Stimulated activated CD8-positive, alpha-beta memory T cell treated with anti-CD3 and anti-CD28 coated beads, Interleukin-4, amount 100 ng/mL, for 4 hours (primary cell): Measurements from ENCODE around the gene DENND6B.
"Not testable (repeated sequence)": the region's sequence is repeated elsewhere in the genome, so short reads cannot be mapped to it uniquely, and the experiment has no call there.

Source experiments
- DNase-seq, 2 donors: peaks; one replicate each; pipeline ENCODE4 v3.0.0-alpha.2; 2020; ENCODE audit warnings: low read depth in 2 of 2, low spot score in 1 of 2

Gene DENND6B

DNA sequence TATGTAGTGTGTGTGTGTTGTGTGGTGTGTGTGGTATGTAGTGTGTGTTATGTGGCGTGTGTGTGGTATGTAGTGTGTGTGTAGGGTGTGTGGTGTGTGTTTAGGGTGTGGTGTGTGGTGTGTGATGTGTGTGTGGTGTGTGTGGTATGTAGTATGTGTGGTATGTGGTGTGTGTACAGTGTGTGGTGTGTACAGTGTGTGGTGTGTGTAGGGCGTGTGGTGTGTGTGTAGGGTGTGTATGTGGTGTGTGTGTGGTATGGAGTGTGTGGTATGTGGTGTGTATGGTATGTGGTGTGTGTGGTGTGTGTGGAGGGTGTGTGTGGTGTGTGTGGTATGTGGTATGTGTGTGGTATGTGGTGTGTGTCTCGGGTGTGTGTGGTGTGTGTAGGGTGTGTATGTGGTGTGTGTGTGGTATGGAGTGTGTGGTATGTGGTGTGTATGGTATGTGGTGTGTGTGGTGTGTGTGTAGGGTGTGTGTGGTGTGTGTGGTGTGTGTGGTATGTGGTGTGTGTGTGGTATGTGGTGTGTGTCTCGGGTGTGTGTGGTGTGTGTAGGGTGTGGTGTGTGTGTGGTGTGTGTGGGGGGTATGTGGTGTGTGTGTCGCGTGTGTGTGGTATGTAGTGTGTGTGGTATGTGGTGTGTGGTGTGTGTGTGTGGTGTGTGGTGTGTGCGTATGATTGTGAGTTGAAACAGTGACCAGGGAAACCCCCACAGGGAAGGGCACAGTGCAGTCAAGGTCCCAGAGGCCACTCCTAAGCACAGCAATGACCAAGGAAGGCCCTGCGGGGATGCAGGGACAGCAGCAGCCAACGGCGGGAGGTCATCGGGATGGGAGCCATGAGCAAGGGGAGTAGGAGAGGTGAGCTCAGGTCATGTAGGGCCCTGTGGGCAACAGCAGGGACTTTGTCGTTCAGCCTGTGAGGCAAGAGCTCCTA, 13.4 kb upstream of the DENND6B start:
- no peak for DNase-seq

DNA sequence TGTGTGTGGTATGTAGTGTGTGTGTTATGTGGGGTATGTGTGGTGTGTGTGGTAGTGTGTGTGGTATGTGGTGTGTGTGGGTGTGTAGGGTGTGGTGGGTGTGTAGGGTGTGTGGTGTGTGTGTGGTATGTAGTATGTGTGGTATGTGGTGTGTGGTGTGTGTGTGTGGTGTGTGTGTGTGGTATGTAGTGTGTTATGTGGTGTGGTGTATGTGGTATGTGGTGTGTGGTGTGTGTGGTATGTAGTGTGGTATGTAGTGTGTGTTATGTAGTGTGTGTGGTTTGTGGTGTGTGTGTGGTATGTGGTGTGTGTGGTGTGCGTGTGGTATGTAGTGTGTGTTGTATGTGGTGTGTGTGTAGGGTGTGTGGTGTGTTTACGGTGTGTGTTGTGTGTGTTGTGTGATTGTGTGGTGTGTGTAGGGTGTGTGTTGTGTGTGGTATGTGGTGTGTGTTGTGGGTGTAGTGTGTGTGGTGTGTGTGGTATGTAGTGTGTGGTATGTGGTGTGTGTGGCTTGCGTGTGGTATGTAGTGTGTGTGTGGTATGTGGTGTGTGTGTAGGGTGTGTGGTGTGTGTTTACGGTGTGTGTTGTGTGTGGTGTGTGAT, 12.1 kb upstream of the DENND6B start:
- no peak for DNase-seq

DNA sequence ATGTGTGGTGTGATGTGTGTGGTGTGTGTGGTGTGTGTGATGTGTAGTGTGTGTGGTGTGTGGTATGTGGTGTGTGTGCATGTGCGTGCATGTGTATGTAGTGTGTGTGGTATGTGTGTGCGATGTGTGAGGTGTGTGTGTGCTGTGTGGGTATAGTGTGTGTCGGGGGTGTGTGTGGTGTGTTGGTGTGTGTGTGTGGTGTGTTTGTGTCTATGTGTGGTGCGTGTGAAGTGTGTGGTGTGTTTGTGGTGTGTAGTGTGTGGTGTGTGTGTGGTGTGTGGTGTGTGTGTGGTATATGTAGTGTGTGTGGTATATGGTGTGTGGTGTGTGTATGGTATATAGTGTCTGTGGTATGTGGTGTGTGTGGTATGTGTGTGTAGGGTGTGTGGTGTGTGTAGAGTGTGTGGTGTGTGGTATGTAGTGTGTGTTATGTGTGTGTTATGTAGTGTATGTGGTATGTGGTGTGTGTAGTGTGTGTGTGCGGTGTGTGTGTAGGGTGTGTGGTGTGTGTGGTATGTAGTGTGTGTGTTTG, 11.3 kb upstream of the DENND6B start:
- no peak for DNase-seq

DNA sequence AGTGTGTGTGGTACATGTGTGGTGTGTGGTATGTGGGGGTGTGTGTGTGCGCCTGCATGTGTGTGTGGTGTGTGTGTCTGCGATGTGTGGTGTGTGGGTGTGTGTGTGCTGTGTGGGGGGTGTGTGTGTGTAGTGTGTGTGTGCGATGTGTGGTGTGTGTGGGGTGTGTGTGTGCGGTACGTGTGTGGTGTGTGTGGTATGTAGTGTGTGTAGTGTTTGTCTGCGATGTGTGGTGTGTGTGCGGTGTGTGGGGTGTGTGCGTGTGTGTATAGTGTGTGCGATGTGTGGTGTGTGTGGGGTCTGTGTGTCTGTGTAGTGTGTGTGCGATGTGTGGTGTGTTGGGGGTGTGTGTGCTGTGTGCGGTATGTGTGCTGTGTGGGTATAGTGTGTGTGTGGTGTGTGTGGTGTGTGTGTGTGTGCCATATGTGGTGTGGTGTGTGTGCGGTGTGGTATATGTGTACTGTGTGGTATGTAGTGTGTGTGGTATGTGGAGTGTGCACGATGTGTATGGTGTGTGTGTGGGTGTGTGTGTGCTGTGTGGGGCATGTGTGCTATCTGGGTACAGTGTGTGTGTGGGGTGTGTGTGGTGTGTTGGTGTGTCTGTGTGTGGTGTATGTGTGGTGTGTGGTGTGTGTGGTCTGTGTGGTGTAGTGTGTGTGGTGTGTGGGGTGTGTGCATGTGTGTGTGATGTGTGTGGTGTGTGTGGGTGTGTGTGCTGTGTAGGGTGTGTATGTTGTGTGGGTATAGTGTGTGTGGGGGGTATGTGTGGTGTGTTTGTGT, 10.6 kb upstream of the DENND6B start:
- no peak for DNase-seq

DNA sequence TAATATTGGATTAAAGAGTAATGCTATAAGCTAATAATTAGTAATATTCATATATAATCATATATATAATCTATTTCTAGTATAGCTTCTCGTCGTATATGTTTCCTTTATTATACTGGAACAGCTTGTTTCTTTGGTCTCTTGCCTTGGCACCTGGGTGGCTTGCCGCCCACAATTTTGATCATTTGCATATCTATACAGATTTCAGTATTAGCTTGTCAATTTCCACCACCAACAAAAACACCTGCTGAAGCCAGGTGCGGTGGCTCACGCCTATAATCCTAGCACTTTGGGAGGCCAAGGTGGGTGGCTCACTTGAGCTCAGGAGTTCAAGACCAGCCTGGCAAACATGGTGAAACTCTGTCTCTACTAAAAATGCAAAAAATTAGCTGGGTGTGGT, 7.6 kb upstream of the DENND6B start:
- DNase-seq: not testable (repeated sequence)

DNA sequence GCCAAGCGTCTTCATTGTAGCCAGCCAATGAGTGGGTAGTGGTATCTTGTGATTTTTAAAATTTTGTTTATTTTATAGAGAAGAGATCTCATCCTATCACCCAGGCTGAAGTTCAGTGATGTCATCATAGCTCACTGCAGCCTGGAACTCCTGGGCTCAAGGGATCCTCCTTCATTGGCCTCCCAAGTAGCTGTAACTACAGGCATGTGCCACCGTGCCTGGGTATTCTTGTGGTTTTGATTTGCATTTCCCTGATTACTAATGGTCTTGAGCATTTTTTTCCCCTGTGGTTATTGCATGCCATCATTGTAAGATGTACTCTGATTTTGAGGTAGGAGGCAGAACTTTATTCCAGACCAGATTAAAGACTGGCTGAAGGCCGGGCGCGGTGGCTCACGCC, 2.4 kb upstream of the DENND6B start:
- no peak for DNase-seq

DNA sequence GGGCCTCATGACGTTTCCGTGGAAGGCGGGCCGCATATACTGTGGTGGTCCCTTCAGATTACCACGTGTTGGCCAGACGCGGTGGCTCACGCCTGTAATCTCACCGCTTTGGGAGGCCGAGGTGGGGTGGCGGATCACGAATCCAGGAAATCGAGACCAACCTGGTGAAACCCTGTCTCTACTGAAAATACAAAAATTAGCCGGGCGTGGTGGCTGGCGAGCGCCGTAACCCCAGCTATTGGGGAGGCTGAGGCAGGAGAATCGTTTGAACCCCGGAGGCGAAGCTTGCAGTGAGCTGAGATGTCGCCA, 853 bp upstream of the DENND6B start:
- no peak for DNase-seq

DNA sequence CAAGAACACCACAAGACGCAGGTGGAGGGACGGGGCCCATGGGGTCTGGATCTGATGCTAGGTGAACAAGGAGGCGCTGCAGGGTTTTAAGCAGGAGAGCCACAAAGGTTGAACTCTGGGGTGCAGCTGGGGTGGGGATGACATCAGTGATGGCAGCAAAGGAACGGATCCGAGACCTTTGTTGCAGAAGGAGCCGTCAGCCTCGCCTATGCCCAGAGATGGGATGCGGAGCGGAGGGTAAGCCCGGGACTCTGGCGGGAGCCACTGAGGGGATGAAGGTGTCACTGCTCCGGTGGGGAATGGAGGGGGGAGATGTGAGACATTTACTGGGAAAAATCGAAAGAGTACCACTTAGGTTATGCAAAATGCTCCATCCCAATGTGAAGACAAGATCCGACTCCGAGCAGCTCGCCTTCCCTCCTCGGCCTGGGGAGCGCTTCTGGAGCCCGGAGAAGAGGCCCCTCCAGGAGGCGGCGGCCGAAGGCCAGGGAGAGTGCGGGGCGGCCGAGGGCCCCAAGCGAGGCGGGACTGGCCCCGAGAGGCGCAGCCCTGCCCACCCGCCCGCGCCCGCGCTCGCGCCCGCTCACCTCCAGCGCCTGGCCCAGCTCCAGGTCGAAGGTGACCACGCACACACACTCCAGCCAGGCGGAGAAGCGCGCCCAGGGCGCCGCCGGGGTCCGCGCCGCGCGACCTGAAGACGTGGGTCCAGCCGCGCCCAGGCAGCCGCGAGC, 422 bp downstream of the DENND6B start:
- no peak for DNase-seq

DNA sequence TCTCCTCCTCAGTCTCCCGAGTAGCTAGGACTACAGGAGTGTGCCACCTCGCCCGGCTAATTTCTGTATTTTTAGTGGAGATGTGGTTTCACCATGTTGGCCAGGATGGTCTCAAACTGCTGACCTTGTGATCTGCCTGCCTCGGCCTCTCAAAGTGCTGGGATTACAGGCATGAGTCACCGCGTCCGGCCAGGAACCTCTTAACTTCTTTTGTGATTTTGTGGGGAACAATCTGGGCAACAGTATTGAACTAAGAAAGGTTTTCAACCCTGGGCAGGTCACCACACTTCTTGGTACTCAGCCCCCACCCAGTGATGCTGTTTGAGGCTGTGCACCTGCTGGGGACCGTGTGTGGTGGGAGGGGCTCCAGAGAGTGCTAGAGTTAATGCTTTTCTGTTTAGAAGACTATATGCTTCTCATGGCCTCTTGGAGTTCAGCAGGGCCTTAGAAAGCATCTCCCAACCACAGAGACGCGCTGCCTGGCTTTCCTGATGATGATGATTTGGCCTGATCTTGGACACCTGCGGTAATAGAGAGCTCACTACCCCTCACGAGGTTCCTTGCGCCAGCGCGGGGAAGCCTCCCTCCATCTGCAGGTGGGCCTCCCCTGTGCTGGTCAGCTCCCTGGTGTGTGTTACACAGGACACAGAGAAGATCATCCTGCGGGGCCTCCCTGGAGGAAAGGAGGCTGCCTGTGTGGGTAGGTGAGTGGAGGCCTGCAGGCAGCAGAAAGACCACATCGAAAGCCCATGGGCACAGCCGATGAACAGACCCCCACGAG, 1.2 kb downstream of the DENND6B start:
- no peak for DNase-seq

DNA sequence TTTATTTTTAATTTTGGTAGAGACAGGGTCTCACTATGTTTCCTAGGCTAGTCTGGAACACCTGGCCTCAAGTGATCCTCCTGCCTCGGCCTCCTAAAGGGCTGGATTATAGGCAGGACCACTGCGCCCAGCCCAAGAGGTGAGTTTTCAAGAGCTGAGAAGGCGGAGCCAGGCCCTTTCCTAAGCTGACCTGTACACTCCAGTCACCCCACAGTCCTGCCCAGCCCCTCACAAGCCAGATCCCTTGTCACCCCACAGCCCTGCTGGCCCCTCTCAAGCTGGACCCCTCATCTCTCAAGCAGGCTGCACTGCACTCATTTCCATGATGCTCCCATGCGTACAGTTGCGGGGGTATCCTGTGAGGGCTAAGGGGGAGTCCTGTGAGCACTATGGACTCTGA, 2.9 kb downstream of the DENND6B start:
- DNase-seq: no peak

DNA sequence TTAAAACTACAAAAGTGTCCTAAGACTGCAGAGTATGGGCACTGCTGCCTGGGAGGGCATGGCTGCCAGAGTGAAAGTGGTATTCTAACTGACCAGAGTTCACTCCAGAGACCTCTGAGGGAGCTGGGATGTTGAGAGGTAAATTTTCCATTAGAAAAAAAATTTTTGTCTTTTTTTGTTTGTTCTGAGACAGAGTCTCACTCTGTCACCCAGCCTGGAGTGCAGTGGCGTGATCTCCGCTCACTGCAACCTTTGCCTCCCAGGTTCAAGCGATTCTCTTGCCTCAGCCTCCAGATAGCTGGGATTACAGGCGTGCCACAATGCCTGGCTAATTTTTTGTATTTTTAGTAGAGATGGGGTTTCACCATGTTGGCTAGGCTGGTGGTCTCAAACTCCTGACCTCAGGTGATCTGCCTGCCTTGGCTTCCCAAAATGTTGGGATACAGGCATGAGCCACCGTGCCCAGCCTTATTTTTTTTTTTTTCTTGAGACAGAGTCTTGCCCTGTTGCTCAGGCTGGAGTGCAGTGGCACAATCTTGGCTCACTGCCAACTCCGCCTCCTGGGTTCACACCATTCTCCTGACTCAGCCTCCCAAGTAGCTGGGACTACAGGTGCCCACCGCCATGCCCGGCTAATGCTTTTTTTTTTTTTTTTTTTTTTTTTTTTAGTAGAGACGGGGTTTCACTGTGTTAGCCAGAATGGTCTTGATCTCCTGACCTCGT, 4.3 kb downstream of the DENND6B start:
- not testable (repeated sequence) for DNase-seq

DNA sequence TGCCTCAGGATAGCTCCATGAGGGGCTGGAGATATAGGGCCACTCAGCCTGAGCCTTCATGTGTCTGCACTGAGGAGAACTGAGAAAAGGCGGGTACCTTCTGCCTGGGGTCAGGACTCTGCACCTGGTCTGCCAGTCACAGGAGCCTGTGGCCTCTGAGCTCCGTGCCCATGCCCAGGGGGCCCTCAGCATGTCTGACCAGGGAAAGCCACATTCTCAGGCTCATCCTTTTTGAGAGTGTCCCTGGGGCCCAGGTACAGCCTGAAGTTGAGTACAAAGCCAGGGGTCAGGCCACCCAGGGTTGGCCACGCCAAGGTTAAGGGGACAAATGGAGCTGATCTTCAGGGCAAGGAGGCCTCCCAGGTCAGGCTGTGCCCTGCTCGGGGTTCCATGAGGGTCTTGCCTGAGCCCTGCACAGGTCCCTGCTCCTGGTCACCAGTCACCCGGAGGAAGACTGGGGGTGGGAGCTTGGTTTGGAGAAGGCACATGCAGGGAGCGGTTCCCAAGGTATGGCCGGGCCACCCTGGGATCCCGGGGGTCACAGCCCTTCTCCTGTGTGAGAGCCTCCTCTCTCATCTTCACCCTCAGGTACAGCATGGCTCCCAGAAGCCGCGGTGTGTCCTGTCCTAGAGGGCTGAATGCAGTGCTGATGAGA, 6.0 kb downstream of the DENND6B start:
- DNase-seq: no peak

DNA sequence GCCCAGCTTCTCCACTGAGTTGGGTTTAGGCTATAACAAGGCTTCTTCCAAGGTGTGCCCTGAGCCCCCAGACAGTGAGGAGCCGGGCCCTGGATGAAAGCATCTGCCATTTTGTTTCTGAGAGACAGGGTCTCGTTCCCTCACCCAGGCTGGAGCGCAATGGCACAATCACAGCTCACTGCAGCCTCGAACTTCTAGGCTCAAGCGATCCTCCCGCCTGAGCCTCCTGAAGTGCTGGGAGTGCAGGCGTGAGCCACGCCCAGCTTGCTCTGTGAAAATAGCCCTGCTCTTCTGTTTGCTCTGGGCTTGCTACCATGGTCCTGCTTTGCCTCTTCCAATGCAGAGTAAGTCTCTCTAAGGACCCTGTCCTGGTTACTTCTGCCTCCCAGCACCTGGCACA, 6.7 kb downstream of the DENND6B start:
- DNase-seq: no peak

DNA sequence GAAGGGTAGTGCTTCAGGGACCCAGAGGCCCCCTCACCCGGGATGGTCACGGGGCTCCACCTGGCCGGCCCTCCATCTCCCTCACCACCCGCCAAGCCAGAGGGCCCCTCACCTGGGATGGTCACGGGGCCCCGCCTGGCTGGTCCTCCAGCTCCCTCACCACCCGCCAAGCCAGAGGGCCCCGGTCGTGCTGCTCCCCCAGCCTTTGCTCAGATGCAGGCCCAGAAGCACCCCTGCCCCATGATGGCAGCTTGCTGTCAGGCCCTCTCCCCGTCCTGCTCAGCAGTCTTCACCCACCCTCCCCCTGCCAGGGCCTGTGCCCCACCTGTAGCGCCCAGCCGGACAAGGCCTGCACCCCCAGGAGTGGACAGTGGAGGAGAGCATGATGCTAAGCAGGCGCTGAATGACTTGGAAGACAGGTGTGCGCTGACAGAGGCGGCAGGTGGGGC, 7.3 kb downstream of the DENND6B start:
- DNase-seq: no peak

DNA sequence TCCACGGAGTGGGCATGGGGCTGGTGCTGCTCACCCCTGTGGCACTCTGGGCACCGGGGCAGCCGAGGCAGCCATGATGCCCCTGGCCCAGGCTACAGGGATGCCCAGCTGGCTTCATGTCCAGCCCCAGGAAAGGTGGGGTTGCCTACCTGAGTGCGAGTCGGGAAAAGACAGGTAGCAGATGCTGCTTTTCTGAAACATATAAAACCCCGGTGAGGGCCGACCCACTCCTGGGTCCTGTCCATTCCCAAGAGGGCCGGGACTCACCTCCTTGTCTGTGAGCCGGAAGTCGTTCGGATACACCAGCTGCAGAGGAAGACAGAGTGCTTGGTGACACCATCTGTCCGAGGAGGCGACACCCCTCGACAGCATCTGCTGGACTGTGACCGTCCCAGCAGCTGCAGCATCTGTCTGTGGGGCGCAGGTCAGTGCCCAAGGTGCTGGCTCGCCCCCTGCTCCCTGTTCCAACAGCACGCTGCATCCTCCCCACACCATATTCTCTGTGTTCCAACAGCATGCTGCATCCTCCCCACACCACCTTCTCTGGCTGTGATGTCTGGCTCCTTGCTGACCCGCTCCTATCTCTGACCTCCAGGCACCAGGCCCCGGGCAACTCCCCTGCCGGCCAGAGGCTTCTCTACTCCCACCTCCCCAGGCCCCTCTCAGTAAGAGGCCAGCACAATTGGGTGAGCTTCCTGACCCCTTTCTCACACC, 8.0 kb downstream of the DENND6B start:
- DNase-seq: no peak

DNA sequence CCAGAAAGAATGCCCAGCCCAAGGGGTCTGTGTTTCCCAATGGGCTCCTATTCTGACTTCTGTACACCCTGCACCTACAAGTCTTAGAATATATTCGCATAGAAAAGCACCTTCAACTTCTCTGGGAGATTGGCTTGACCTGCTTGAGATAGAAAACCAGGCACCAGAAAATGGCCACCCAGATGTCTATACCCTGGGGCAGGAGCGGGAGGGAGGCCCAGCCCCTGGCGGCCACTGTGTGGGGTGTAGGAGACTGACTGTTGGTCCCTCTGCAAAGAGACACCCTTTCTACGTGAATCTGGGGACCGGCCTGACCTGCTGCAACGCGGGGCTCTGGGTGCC, 8.5 kb downstream of the DENND6B start:
- DNase-seq: no peak

DNA sequence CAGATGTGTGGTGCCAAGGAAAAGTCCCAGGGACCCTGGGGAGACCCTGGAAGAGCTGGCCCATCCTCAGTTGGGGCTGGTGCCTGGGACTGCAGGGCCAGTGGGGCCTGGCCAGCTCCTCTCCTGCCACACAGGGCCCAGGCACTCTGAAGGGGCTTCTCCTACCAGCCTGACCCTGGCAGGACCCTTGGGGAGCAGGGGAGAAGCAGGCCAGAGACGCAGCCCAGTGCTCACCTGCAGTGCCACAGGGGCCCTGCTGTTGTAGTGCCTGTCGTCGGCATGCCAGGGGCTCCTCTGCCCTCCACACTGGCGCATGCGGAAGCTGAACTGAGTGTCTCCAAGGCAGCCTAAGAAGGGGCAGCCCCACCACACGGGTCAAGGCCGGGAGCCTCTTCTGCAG, 9.1 kb downstream of the DENND6B start:
- no peak for DNase-seq

DNA sequence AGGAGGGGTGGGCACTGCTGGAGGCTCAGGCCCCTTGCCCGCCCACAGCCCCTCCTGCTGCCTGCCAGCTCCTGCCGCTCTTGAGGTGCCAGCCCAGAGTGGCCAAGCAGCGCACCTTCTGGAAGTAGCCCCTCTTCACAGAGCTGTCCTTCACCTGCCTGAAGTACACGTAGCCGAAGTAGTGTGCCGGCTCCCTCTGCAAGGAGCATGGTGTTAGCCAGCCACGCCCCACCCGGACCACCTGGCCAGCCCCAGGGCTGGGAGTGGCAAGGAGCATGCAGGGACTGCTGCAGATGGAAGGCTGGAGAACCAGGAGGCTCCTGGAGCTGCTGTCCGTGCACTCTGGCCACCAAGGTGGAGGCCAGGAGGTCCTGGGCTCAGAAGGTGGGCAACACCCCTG, 9.6 kb downstream of the DENND6B start:
- no peak for DNase-seq
